OCI-LY7 (cell line): ENCODE measurements around the gene FAM171A1. TPM values are rescaled to one million over a fixed set of nuclear protein-coding genes. Genes with fewer than 3 reads are reported as not detected.

ENCODE experiments used
- BruUV-seq: library from RNA; stranded (reverse); fragments of 400-500 nt; replicated peaks from 2 replicates; lab custom pipeline; 2021; lab: Mats Ljungman, UMichigan
- CTCF ChIA-PET: fragments of 300-600 bp; sonication (Branson Sonifier 250); formaldehyde crosslinking; loops from one replicate; lab custom pipeline; 2022; ENCODE audit warnings: antibody characterized with exemption; ENCODE audit not compliant: unreplicated experiment; lab: Charles Lee
- POLR2A ChIA-PET: fragments of 300-600 bp; sonication (Branson Sonifier 250); formaldehyde crosslinking; loops from one replicate; lab custom pipeline; 2022; ENCODE audit warnings: antibody characterized with exemption; lab: Charles Lee
- DNase-seq: peaks from one replicate; pipeline ENCODE4 v3.0.0-alpha.2; 2015; ENCODE audit warnings: low spot score
- H2AFZ ChIP-seq: fragments of 200-600 bp; sonication (generic), shearing (Covaris generic); 2 replicates; pipeline ENCODE4 v1.6.1; 2014; ENCODE audit warnings: mild to moderate bottlenecking, antibody characterized with exemption, low read length, moderate library complexity
- H3K27ac ChIP-seq: fragments of 200-600 bp; sonication (generic); 2 replicates; pipeline ENCODE4 v1.5.1; 2014; ENCODE audit warnings: mixed run types, low read depth, mild to moderate bottlenecking, moderate library complexity, low read length, inconsistent platforms; ENCODE audit not compliant: poor library complexity, severe bottlenecking
- H3K36me3 ChIP-seq: fragments of 200-600 bp; sonication (generic); 2 replicates; pipeline ENCODE4 v1.6.1; 2014; ENCODE audit warnings: mild to moderate bottlenecking, antibody characterized with exemption, low read length, moderate library complexity, mixed read lengths; ENCODE audit not compliant: insufficient read depth
- H3K4me1 ChIP-seq: fragments of 200-600 bp; sonication (generic); 2 replicates; pipeline ENCODE4 v1.5.1; 2014; ENCODE audit warnings: mild to moderate bottlenecking, low read length; ENCODE audit not compliant: insufficient read depth, poor library complexity, severe bottlenecking
- H3K4me2 ChIP-seq: fragments of 200-600 bp; sonication (generic); 2 replicates; pipeline ENCODE4 v1.6.1; 2014; ENCODE audit warnings: mild to moderate bottlenecking, low read length
- H3K4me3 ChIP-seq: fragments of 200-600 bp; sonication (generic); 2 replicates; pipeline ENCODE4 v1.5.1; 2014; ENCODE audit warnings: mild to moderate bottlenecking, low read depth, low read length; ENCODE audit not compliant: poor library complexity, severe bottlenecking
- H3K79me2 ChIP-seq: fragments of 200-600 bp; sonication (generic); 2 replicates; pipeline ENCODE4 v1.6.1; 2016; ENCODE audit warnings: low read depth, mild to moderate bottlenecking, low read length, moderate library complexity, mixed read lengths; ENCODE audit not compliant: insufficient read depth
- H3K9me2 ChIP-seq: fragments of 200-600 bp; sonication (generic); 2 replicates; pipeline ENCODE4 v1.6.1; 2016; ENCODE audit warnings: mild to moderate bottlenecking, low read length, mixed read lengths; ENCODE audit not compliant: insufficient read depth
- H3K9me3 ChIP-seq: fragments of 200-600 bp; sonication (generic); 2 replicates; pipeline ENCODE4 v1.6.1; 2014; ENCODE audit warnings: mild to moderate bottlenecking, mixed run types, low read length, mixed read lengths
- H4K20me1 ChIP-seq: fragments of 200-600 bp; sonication (generic); 2 replicates; pipeline ENCODE4 v1.6.1; 2014; ENCODE audit warnings: mild to moderate bottlenecking, antibody characterized with exemption, low read length, moderate library complexity, mixed read lengths; ENCODE audit not compliant: insufficient read depth
- EZH2phosphoT487 ChIP-seq: fragments of 200-600 bp; sonication (generic); IDR thresholded peaks from 2 replicates; pipeline ENCODE4 v1.6.1; 2018; ENCODE audit warnings: low read depth, borderline replicate concordance, mild to moderate bottlenecking, mixed run types, antibody characterized with exemption, low read length, moderate library complexity, mixed read lengths
- intact Hi-C: fragments of 100-400 bp; cut with micrococcal nuclease; formaldehyde crosslinking; loops from one replicate; pipeline ENCODE4 v1.10.0; 2022; ENCODE audit not compliant: unreplicated experiment
- total RNA-seq, 2 experiments: library from RNA; depleted of rRNA in 1 of 2; stranded (reverse); fragments of >200 nt in 1 of 2; shearing (Covaris generic) in 1 of 2; gene quantifications; 2 replicates each; pipeline ENCODE4 v1.2.3, GENCODE V29; 2014 to 2022
- TF ChIP-seq, protein P1 (sequence below): fragments of 200-600 bp; sonication (generic); conservative IDR thresholded peaks from 2 replicates; pipeline ENCODE4 v1.5.1; 2014; ENCODE audit warnings: mild to moderate bottlenecking, antibody characterized with exemption, low read length, moderate library complexity, mixed read lengths

FAM171A1 gene
- total RNA-seq, 2 experiments from 2014 or later: not detected

DNA sequence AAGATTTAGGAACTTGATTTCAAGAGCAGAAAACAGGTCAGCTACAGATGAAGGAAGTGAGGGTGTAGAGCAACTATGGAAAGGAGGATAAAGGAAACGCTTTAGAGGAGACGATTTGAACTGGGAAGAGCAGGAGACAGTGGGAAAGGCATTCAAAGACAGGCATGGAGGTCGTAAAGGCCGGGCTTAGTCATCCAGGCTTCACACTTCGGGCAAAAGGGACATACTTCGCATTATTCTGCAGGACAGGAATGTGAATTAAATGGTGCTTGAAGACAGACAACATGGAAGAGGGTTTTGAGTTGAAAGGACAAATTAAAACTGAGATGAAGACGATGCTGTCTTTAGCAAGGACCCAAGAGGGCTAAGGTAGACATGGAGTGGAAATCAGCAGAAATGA is 8.1 kb downstream of the FAM171A1 start:
- TF ChIP-seq EZH2phosphoT487: no peak
- TF ChIP-seq, protein P1, sequence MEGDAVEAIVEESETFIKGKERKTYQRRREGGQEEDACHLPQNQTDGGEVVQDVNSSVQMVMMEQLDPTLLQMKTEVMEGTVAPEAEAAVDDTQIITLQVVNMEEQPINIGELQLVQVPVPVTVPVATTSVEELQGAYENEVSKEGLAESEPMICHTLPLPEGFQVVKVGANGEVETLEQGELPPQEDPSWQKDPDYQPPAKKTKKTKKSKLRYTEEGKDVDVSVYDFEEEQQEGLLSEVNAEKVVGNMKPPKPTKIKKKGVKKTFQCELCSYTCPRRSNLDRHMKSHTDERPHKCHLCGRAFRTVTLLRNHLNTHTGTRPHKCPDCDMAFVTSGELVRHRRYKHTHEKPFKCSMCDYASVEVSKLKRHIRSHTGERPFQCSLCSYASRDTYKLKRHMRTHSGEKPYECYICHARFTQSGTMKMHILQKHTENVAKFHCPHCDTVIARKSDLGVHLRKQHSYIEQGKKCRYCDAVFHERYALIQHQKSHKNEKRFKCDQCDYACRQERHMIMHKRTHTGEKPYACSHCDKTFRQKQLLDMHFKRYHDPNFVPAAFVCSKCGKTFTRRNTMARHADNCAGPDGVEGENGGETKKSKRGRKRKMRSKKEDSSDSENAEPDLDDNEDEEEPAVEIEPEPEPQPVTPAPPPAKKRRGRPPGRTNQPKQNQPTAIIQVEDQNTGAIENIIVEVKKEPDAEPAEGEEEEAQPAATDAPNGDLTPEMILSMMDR: no peak
- no peaks in the 10 kb centered on the region for H3K79me2 ChIP-seq
- POLR2A ChIA-PET: no interaction called here

DNA sequence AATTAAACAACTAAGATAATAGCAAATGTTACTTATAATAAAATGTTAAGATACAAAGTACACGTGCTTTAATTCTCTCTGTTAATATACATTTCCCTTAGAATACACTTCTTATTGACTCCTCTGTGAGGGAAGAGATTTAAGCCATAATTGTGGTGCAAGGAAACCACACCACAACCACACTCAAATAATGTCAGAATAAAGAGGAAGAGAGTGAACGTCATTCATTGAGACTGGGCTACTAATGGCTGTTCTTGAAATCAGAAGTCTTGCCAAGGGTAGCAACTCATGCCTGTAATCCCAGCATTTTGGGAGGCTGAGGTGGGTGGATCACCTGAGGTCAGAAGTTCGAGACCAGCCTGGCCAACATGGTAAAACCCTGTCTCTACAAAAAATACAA is 10.0 kb downstream of the FAM171A1 start:
- Histone ChIP-seq H3K27ac (no peak overlapping the region), H3K9me3 (no peaks in the 10 kb centered on the region), H3K4me3 (no peak overlapping the region), H3K4me2 (no peak overlapping the region), H3K79me2 (no peaks in the 10 kb centered on the region), H3K36me3 (no peaks in the 10 kb centered on the region), H3K9me2 (no peaks in the 10 kb centered on the region), H4K20me1 (no peaks in the 10 kb centered on the region), H3K4me1 (no peaks in the 10 kb centered on the region), H2AFZ (no peak overlapping the region)
- no peak for TF ChIP-seq EZH2phosphoT487
- TF ChIP-seq, protein P1: no peak
- POLR2A ChIA-PET: interaction anchor here (0.5 kb wide), 1 partner anchor 165 kb away, joined by 3 read pairs; no protein-coding TSS in a partner anchor
- intact Hi-C loops: no loop called here
- BruUV-seq: no TSS peak
- DNase-seq: no peak
- CTCF ChIA-PET: no interaction called here

More for the DNA sequence above, 8.1 kb downstream of the FAM171A1 start:
- H2AFZ ChIP-seq: no peak overlapping the region
- no peaks in the 10 kb centered on the region for H3K9me3 ChIP-seq
- intact Hi-C loops: no loop called here
- no peak overlapping the region for H3K4me3 ChIP-seq
- H3K4me2 ChIP-seq: no peak overlapping the region
- H3K9me2 ChIP-seq: no peaks in the 10 kb centered on the region
- H3K36me3 ChIP-seq: no peaks in the 10 kb centered on the region
- H4K20me1 ChIP-seq: no peaks in the 10 kb centered on the region
- no TSS peak for BruUV-seq
- no peak for DNase-seq
- no peak overlapping the region for H3K27ac ChIP-seq
- H3K4me1 ChIP-seq: no peaks in the 10 kb centered on the region
- CTCF ChIA-PET: no interaction called here

DNA sequence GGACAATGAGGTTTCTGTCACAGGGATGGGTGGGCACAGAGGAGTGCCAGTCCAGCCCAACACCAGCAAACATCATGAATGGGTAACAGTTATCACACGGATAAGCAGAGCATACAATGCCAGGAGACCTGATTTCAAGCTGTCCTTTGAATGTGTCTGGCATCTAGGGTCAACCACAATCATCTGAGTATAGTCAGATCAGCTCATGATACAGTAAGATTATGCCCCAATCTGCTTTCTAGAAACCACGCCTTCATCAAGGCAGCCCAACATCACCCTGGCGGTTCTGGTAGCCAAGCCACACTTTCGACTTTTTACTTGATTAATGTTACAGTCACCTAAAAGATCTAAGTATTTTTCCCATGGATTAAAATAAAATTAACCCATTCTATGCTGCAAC is 10.5 kb downstream of the FAM171A1 start:
- TF ChIP-seq, protein P1: no peak
- no peak for TF ChIP-seq EZH2phosphoT487
- ChIA-PET CTCF (no interaction called here), POLR2A (interaction anchor here (0.5 to 0.6 kb wide), 2 partner anchors 24 to 165 kb away, joined by 3 to 5 read pairs; no protein-coding TSS in a partner anchor)
- H3K4me1 ChIP-seq: no peaks in the 10 kb centered on the region
- no peaks in the 10 kb centered on the region for H3K9me2 ChIP-seq
- DNase-seq: no peak
- no peak overlapping the region for H3K4me3 ChIP-seq
- no peak overlapping the region for H3K4me2 ChIP-seq
- BruUV-seq: no TSS peak
- H2AFZ ChIP-seq: no peak overlapping the region
- H3K27ac ChIP-seq: no peak overlapping the region
- no peaks in the 10 kb centered on the region for H4K20me1 ChIP-seq
- H3K79me2 ChIP-seq: no peaks in the 10 kb centered on the region
- H3K36me3 ChIP-seq: no peaks in the 10 kb centered on the region
- intact Hi-C loops: no loop called here
- H3K9me3 ChIP-seq: no peaks in the 10 kb centered on the region
